HCT116 (cell line): ENCODE data around the gene GRM1. TPM values are rescaled to one million over a fixed set of nuclear protein-coding genes. Genes with fewer than 3 reads are reported as not detected.

ENCODE experiments used
- ATAC-seq: fragments of 200-7000 bp; cut with Tn5 transposase; 2 replicates; pipeline ENCODE4 v1.9.1; 2020; ENCODE audit warnings: mild to moderate bottlenecking, moderate library complexity
- BruUV-seq: library from RNA; stranded (reverse); fragments of 400-500 nt; replicated peaks from 2 replicates; lab custom pipeline; 2021; lab: Mats Ljungman, UMichigan
- CTCF ChIA-PET: fragments of 300-600 bp; sonication (Branson Sonifier 250); formaldehyde crosslinking; loops from one replicate; lab custom pipeline; 2021; ENCODE audit warnings: antibody characterized with exemption; lab: Charles Lee
- POLR2A ChIA-PET: fragments of 300-600, 350-600 bp; sonication (Branson Sonifier 250); formaldehyde crosslinking; loops from one replicate; lab custom pipeline; 2021; ENCODE audit warnings: antibody characterized with exemption; lab: Charles Lee
- RAD21 ChIA-PET, 2 experiments: fragments of 300-600 bp; sonication (Branson Sonifier 250); formaldehyde crosslinking; loops; one replicate each; lab custom pipeline; 2023; ENCODE audit warnings: low total read pairs in 2 of 2; ENCODE audit not compliant: uncharacterized antibody in 2 of 2, unreplicated experiment in 2 of 2, low non-redundant PET in 1 of 2; lab: Charles Lee
- DNase-seq: peaks from one replicate; pipeline ENCODE4 v3.0.0-alpha.2; 2010; ENCODE audit warnings: low read depth, low spot score
- H2AFZ ChIP-seq: fragments of 200-600 bp; shearing (Covaris generic), sonication (generic); 2 replicates; pipeline ENCODE4 v1.6.1; 2017; ENCODE audit warnings: low read depth, mixed run types, mixed read lengths, antibody characterized with exemption, low read length; ENCODE audit not compliant: poor library complexity, severe bottlenecking
- H3K27ac ChIP-seq: 2 replicates; pipeline ENCODE4 v1.5.1; 2012; ENCODE audit warnings: low read depth, low read length
- H3K27me3 ChIP-seq: fragments of 200-600 bp; sonication (generic); 2 replicates; pipeline ENCODE4 v1.6.1; 2016; ENCODE audit warnings: mixed run types, low read length, mixed read lengths; ENCODE audit not compliant: insufficient read depth
- H3K36me3 ChIP-seq, 2 experiments: fragments of 200-500 bp in 1 of 2; fragments of 200-600 bp in 1 of 2; sonication (Bioruptor generic) in 1 of 2; sonication (generic) in 1 of 2; 2 replicates each; pipeline versions ENCODE4 v1.5.1 to v1.6.1; 2014 to 2016; ENCODE audit warnings: low read length in 2 of 2, inconsistent platforms in 1 of 2, mixed read lengths in 1 of 2, mixed run types in 1 of 2; ENCODE audit not compliant: insufficient read depth in 2 of 2, control insufficient read depth in 1 of 2
- H3K4me1 ChIP-seq, 2 experiments: fragments of 200-600 bp in 1 of 2; sonication (generic) in 1 of 2; 2 replicates each; pipeline versions ENCODE4 v1.5.1 to v1.6.1; 2012 to 2017; ENCODE audit warnings: low read length in 2 of 2, inconsistent platforms in 1 of 2, mild to moderate bottlenecking in 1 of 2, mixed read lengths in 1 of 2, mixed run types in 1 of 2, moderate library complexity in 1 of 2; ENCODE audit not compliant: insufficient read depth in 2 of 2, control insufficient read depth in 1 of 2
- H3K4me2 ChIP-seq: fragments of 200-600 bp; sonication (generic); 2 replicates; pipeline ENCODE4 v1.6.1; 2017; ENCODE audit warnings: mixed run types, low read length, mixed read lengths
- H3K4me3 ChIP-seq, 2 experiments: fragments of 200-600 bp in 1 of 2; sonication (generic) in 1 of 2; replicated peaks in 1 of 2; 2 replicates each; pipeline ENCODE4 v1.5.1; 2011 to 2016; ENCODE audit warnings: low read length in 2 of 2, control low read depth in 1 of 2, low read depth in 1 of 2, mild to moderate bottlenecking in 1 of 2, mixed read lengths in 1 of 2, mixed run types in 1 of 2
- H3K79me2 ChIP-seq: fragments of 200-600 bp; sonication (generic); 2 replicates; pipeline ENCODE4 v1.6.1; 2017; ENCODE audit warnings: mild to moderate bottlenecking, mixed run types, low read length, moderate library complexity, mixed read lengths; ENCODE audit not compliant: insufficient read depth
- H3K9ac ChIP-seq: fragments of 200-600 bp; sonication (generic); 2 replicates; pipeline ENCODE4 v1.6.1; 2016; ENCODE audit warnings: low read length, mixed read lengths
- H3K9me2 ChIP-seq: fragments of 200-600 bp; sonication (generic), shearing (Covaris generic); 2 replicates; pipeline ENCODE4 v1.6.1; 2017; ENCODE audit warnings: mixed run types, mild to moderate bottlenecking, moderate library complexity; ENCODE audit not compliant: insufficient read depth
- H3K9me3 ChIP-seq, 2 experiments: fragments of 200-500 bp in 1 of 2; fragments of 200-600 bp in 1 of 2; sonication (Bioruptor generic) in 1 of 2; sonication (generic) in 1 of 2; 2 replicates each; pipeline ENCODE4 v1.6.1; 2014 to 2017; ENCODE audit warnings: low read length in 2 of 2, mixed read lengths in 2 of 2, inconsistent platforms in 1 of 2, low read depth in 1 of 2, mild to moderate bottlenecking in 1 of 2, mixed run types in 1 of 2, moderate library complexity in 1 of 2; ENCODE audit not compliant: control insufficient read depth in 1 of 2, insufficient read depth in 1 of 2
- H4K20me1 ChIP-seq: fragments of 200-600 bp; sonication (generic), shearing (Covaris generic); 2 replicates; pipeline ENCODE4 v1.6.1; 2017; ENCODE audit warnings: mixed run types, mild to moderate bottlenecking, moderate library complexity; ENCODE audit not compliant: insufficient read depth
- CEBPB ChIP-seq: IDR thresholded peaks from 2 replicates; pipeline ENCODE4 v1.6.1; 2012; ENCODE audit warnings: low read depth
- EGR1 ChIP-seq: IDR thresholded peaks from 2 replicates; pipeline ENCODE4 v1.6.1; 2012; ENCODE audit warnings: low read depth
- ELF1 ChIP-seq: IDR thresholded peaks from 2 replicates; pipeline ENCODE4 v1.6.1; 2012; ENCODE audit warnings: low read depth, borderline replicate concordance
- EZH2phosphoT487 ChIP-seq: fragments of 200-600 bp; IDR thresholded peaks from 2 replicates; pipeline ENCODE4 v1.6.1; 2018; ENCODE audit warnings: antibody characterized with exemption, borderline replicate concordance
- FOSL1 ChIP-seq: IDR thresholded peaks from 2 replicates; pipeline ENCODE4 v1.6.1; 2012; ENCODE audit warnings: low read depth
- JUND ChIP-seq: IDR thresholded peaks from 2 replicates; pipeline ENCODE4 v1.6.1; 2012
- POLR2A ChIP-seq: IDR thresholded peaks from 2 replicates; pipeline ENCODE4 v1.7.0; 2011; ENCODE audit warnings: borderline replicate concordance; ENCODE audit not compliant: insufficient read depth, insufficient read length; ENCODE audit errors: extremely low read depth
- POLR2AphosphoS5 ChIP-seq: IDR thresholded peaks from 2 replicates; pipeline ENCODE4 v1.6.1; 2011; ENCODE audit warnings: mild to moderate bottlenecking, low read depth, low read length, moderate library complexity
- RAD21 ChIP-seq: IDR thresholded peaks from 2 replicates; pipeline ENCODE4 v1.6.1; 2012; ENCODE audit warnings: low read depth, mild to moderate bottlenecking
- TCF7L2 ChIP-seq: IDR thresholded peaks from 2 replicates; pipeline ENCODE4 v1.7.0; 2011; ENCODE audit warnings: borderline replicate concordance, inconsistent platforms; ENCODE audit not compliant: insufficient read depth, insufficient read length; ENCODE audit errors: extremely low read depth
- ZNF274 ChIP-seq: fragments of 200-500 bp; sonication (Bioruptor generic); IDR thresholded peaks from 2 replicates; pipeline ENCODE4 v1.6.1; 2014; ENCODE audit warnings: mild to moderate bottlenecking, low read depth, low read length, inconsistent platforms
- intact Hi-C: fragments of 100-400 bp; cut with micrococcal nuclease; formaldehyde crosslinking; loops from 2 replicates; pipeline ENCODE4 v1.10.0; 2022
- total RNA-seq: library from RNA; stranded (reverse); gene quantifications from one replicate; pipeline ENCODE4 v1.2.1, GENCODE V29; 2021; ENCODE audit not compliant: unreplicated experiment
- TF ChIP-seq, protein P1 (sequence below): IDR thresholded peaks from 2 replicates; pipeline ENCODE4 v1.6.1; 2012; ENCODE audit warnings: low read depth
- TF ChIP-seq, protein P2 (sequence below): IDR thresholded peaks from 2 replicates; pipeline ENCODE4 v1.6.1; 2012
- TF ChIP-seq, protein P3 (sequence below), 3 experiments: fragments of 200-600 bp in 1 of 3; sonication (generic) in 1 of 3; IDR thresholded peaks in 2 of 3; conservative IDR thresholded peaks in 1 of 3; 2 replicates each; pipeline ENCODE4 v1.5.1; 2012 to 2017; ENCODE audit warnings: low read depth in 2 of 3, low read length in 2 of 3, antibody characterized with exemption in 1 of 3, borderline replicate concordance in 1 of 3, control low read depth in 1 of 3, mild to moderate bottlenecking in 1 of 3, mixed read lengths in 1 of 3, mixed run types in 1 of 3, moderate library complexity in 1 of 3; ENCODE audit not compliant: insufficient read depth in 1 of 3
- TF ChIP-seq, protein P4 (sequence below): IDR thresholded peaks from 2 replicates; pipeline ENCODE4 v1.6.1; 2011; ENCODE audit warnings: mild to moderate bottlenecking, low read length, moderate library complexity; ENCODE audit not compliant: insufficient replicate concordance; ENCODE audit errors: extremely low read depth

GRM1 gene
- total RNA-seq, 1 experiment from 2014 or later = not detected

DNA sequence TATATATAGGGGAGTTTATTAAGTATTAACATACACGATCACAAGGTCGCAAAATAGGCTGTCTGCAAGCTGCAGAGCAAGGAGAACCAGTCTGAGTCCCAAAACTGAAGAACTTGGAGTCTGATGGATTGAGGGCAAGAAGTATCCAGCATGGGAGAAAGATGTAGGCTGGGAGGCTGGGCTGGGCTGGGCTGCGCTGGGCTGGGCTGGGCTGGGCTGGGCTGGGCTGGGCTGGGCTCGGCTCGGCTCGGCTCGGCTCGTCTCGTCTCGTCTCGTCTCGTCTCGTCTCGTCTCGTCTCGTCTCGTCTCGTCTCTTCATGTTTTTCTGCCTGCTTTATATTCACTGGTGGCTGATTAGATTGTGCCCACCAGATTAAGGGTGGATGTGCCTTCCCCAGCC lies 238.6 kb downstream of the GRM1 start:
- TF ChIP-seq TCF7L2 = no peak
- TF ChIP-seq, protein P1, sequence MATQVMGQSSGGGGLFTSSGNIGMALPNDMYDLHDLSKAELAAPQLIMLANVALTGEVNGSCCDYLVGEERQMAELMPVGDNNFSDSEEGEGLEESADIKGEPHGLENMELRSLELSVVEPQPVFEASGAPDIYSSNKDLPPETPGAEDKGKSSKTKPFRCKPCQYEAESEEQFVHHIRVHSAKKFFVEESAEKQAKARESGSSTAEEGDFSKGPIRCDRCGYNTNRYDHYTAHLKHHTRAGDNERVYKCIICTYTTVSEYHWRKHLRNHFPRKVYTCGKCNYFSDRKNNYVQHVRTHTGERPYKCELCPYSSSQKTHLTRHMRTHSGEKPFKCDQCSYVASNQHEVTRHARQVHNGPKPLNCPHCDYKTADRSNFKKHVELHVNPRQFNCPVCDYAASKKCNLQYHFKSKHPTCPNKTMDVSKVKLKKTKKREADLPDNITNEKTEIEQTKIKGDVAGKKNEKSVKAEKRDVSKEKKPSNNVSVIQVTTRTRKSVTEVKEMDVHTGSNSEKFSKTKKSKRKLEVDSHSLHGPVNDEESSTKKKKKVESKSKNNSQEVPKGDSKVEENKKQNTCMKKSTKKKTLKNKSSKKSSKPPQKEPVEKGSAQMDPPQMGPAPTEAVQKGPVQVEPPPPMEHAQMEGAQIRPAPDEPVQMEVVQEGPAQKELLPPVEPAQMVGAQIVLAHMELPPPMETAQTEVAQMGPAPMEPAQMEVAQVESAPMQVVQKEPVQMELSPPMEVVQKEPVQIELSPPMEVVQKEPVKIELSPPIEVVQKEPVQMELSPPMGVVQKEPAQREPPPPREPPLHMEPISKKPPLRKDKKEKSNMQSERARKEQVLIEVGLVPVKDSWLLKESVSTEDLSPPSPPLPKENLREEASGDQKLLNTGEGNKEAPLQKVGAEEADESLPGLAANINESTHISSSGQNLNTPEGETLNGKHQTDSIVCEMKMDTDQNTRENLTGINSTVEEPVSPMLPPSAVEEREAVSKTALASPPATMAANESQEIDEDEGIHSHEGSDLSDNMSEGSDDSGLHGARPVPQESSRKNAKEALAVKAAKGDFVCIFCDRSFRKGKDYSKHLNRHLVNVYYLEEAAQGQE = no peak
- TF ChIP-seq, protein P2, sequence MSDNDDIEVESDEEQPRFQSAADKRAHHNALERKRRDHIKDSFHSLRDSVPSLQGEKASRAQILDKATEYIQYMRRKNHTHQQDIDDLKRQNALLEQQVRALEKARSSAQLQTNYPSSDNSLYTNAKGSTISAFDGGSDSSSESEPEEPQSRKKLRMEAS = no peak
- no peak for TF ChIP-seq POLR2AphosphoS5
- no peak for TF ChIP-seq EZH2phosphoT487
- no peak for TF ChIP-seq JUND
- TF ChIP-seq CEBPB = no peak
- no peak for TF ChIP-seq RAD21
- TF ChIP-seq POLR2A = no peak
- TF ChIP-seq ELF1 = no peak
- no peak for TF ChIP-seq FOSL1
- TF ChIP-seq, protein P3, sequence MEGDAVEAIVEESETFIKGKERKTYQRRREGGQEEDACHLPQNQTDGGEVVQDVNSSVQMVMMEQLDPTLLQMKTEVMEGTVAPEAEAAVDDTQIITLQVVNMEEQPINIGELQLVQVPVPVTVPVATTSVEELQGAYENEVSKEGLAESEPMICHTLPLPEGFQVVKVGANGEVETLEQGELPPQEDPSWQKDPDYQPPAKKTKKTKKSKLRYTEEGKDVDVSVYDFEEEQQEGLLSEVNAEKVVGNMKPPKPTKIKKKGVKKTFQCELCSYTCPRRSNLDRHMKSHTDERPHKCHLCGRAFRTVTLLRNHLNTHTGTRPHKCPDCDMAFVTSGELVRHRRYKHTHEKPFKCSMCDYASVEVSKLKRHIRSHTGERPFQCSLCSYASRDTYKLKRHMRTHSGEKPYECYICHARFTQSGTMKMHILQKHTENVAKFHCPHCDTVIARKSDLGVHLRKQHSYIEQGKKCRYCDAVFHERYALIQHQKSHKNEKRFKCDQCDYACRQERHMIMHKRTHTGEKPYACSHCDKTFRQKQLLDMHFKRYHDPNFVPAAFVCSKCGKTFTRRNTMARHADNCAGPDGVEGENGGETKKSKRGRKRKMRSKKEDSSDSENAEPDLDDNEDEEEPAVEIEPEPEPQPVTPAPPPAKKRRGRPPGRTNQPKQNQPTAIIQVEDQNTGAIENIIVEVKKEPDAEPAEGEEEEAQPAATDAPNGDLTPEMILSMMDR (IDR thresholded peaks at IDR 0.05 in 2 of 3, conservative IDR thresholded peaks at IDR 0.05 in 1 of 3; ENCODE audit: borderline replicate concordance in 1 of 3, insufficient read depth in 1 of 3, low read depth in 2 of 3, low read length in 2 of 3) = no peak
- TF ChIP-seq ZNF274 = no peak
- TF ChIP-seq EGR1 = no peak
- TF ChIP-seq, protein P4, sequence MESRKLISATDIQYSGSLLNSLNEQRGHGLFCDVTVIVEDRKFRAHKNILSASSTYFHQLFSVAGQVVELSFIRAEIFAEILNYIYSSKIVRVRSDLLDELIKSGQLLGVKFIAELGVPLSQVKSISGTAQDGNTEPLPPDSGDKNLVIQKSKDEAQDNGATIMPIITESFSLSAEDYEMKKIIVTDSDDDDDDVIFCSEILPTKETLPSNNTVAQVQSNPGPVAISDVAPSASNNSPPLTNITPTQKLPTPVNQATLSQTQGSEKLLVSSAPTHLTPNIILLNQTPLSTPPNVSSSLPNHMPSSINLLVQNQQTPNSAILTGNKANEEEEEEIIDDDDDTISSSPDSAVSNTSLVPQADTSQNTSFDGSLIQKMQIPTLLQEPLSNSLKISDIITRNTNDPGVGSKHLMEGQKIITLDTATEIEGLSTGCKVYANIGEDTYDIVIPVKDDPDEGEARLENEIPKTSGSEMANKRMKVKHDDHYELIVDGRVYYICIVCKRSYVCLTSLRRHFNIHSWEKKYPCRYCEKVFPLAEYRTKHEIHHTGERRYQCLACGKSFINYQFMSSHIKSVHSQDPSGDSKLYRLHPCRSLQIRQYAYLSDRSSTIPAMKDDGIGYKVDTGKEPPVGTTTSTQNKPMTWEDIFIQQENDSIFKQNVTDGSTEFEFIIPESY = no peak
- TF ChIP-seq, all 23 proteins: peak for 0
- Histone ChIP-seq H3K4me1 (no peaks in the 10 kb centered on the region), H3K27me3 (0 out of 2 replicates have a peak, but pooled peaks cover 3% of the 10 kb centered on the region), H3K4me3 (no peak overlapping the region), H3K36me3 (no peaks in the 10 kb centered on the region), H2AFZ (no peak overlapping the region), H3K4me2 (no peak overlapping the region), H3K9me2 (no peaks in the 10 kb centered on the region), H3K79me2 (no peaks in the 10 kb centered on the region), H3K27ac (no peak overlapping the region), H3K9ac (no peak overlapping the region), H3K9me3 (no peaks in the 10 kb centered on the region), H4K20me1 (no peaks in the 10 kb centered on the region)
- ATAC-seq = no peak
- BruUV-seq = no TSS peak
- intact Hi-C loops = no loop called here
- DNase-seq = no peak
- ChIA-PET CTCF (no interaction called here), POLR2A (no interaction called here), RAD21 (no interaction called here)
